OCI-LY7 (cell line): ENCODE data around the gene COMMD8.

Experiments
- EZH2phosphoT487 ChIP-seq: fragments of 200-600 bp; sonication (generic); IDR thresholded peaks from 2 replicates; pipeline ENCODE4 v1.6.1; 2018; ENCODE audit warnings: low read depth, borderline replicate concordance, mild to moderate bottlenecking, mixed run types, antibody characterized with exemption, low read length, moderate library complexity, mixed read lengths
- TF ChIP-seq, protein P1 (sequence below): fragments of 200-600 bp; sonication (generic); conservative IDR thresholded peaks from 2 replicates; pipeline ENCODE4 v1.5.1; 2014; ENCODE audit warnings: mild to moderate bottlenecking, antibody characterized with exemption, low read length, moderate library complexity, mixed read lengths

DNA sequence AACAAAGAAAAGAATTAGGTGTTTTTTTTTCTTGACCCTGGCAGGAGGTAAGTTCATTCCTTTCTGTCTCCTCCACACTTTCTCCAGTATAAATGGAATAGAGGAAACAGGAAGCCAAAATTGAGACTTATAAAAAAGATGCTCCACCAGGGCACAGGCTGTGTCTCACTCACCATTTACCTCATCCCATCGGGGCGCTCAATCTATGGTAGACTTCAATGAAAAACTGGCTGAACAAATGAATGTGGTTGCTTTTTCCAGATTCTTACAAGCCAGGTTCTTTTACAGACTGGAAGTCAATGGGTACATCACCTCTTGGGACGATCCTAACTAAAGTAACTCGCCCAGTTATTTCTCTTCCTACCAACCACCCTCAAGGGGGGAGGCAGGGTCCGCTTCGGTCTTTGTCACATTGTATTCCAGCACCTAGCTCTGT lies 685 bp downstream of the COMMD8 start:
- TF ChIP-seq, protein P1, sequence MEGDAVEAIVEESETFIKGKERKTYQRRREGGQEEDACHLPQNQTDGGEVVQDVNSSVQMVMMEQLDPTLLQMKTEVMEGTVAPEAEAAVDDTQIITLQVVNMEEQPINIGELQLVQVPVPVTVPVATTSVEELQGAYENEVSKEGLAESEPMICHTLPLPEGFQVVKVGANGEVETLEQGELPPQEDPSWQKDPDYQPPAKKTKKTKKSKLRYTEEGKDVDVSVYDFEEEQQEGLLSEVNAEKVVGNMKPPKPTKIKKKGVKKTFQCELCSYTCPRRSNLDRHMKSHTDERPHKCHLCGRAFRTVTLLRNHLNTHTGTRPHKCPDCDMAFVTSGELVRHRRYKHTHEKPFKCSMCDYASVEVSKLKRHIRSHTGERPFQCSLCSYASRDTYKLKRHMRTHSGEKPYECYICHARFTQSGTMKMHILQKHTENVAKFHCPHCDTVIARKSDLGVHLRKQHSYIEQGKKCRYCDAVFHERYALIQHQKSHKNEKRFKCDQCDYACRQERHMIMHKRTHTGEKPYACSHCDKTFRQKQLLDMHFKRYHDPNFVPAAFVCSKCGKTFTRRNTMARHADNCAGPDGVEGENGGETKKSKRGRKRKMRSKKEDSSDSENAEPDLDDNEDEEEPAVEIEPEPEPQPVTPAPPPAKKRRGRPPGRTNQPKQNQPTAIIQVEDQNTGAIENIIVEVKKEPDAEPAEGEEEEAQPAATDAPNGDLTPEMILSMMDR, result no peak
- TF ChIP-seq EZH2phosphoT487, result no peak
